Colonic mucosa (tissue), 4 donors: ENCODE data around the gene CPNE2. TPM values are rescaled to one million over a fixed set of nuclear protein-coding genes. Genes with fewer than 3 reads are reported as not detected.
"Not testable (repeated sequence)": the region's sequence is repeated elsewhere in the genome, so short reads cannot be mapped to it uniquely, and the experiment has no call there.

Source experiments
- DNase-seq: peaks from one replicate; pipeline ENCODE4 v3.0.0-alpha.2; 2020
- H3K27ac ChIP-seq: fragments of 200-600 bp; one replicate; pipeline ENCODE4 v1.8.0; 2021
- H3K27me3 ChIP-seq: fragments of 200-600 bp; one replicate; pipeline ENCODE4 v1.8.0; 2021
- H3K36me3 ChIP-seq: fragments of 200-600 bp; one replicate; pipeline ENCODE4 v1.8.0; 2021
- H3K4me1 ChIP-seq: fragments of 200-600 bp; one replicate; pipeline ENCODE4 v1.8.0; 2021; ENCODE audit warnings: mild to moderate bottlenecking
- H3K4me3 ChIP-seq: fragments of 200-600 bp; one replicate; pipeline ENCODE4 v1.8.0; 2021
- H3K9ac ChIP-seq, 2 donors: one replicate each; pipeline ENCODE4 v1.7.0; 2013; ENCODE audit warnings: control low read depth in 2 of 2, low read depth in 2 of 2, low read length in 2 of 2
- H3K9me3 ChIP-seq: fragments of 200-600 bp; one replicate; pipeline ENCODE4 v1.8.0; 2021
- CTCF ChIP-seq: fragments of 200-600 bp; IDR thresholded peaks from one replicate; pipeline ENCODE4 v1.8.0; 2022; ENCODE audit warnings: antibody characterized with exemption, mild to moderate bottlenecking
- intact Hi-C: fragments of 100-400 bp; cut with DNase I; formaldehyde crosslinking; loops from one replicate; pipeline ENCODE4 v1.14.1; 2022
- total RNA-seq, 2 donors: library from RNA; stranded (reverse); fragmentation: NEBNext Ultra II Directional in 1 of 2; extraction: Animal tissue kit (Norgen Biotek cat#: 25700) in 1 of 2; gene quantifications; one replicate each; pipeline ENCODE4 v1.2.1, GENCODE V29; 2021
- donor health status: healthy.
- donor health status: DM: no; HTN: no; CAD: no.
- donor health status: DM: no; HTN: no; CAD: no.

The CPNE2 gene
- total RNA-seq, 2 donors from 2014 or later, result 38.6 to 53.3 TPM

- H3K36me3 ChIP-seq, result no peaks in the 10 kb centered on the region
- no peak for DNase-seq
- TF ChIP-seq CTCF, result no peak
- H3K27me3 ChIP-seq, result no peaks in the 10 kb centered on the region
- H3K9ac ChIP-seq, result no peak overlapping the region
- no peak overlapping the region for H3K27ac ChIP-seq
- no peaks in the 10 kb centered on the region for H3K9me3 ChIP-seq
- H3K4me3 ChIP-seq, result no peak overlapping the region
- H3K4me1 ChIP-seq, result no peaks in the 10 kb centered on the region
- intact Hi-C loops, result no loop called here
These were observed 22.0 kb upstream of the CPNE2 start for GRCh38 chr16:57070424-57070823.

GRCh38 chr16:57071081-57071732, 21.2 kb upstream of the CPNE2 start:
- H3K4me3 ChIP-seq, H3K27me3 ChIP-seq, H3K9me3 ChIP-seq, H3K36me3 ChIP-seq, DNase-seq, H3K9ac ChIP-seq, intact Hi-C loops, H3K27ac ChIP-seq, H3K4me1 ChIP-seq: not testable (repeated sequence)

- Histone ChIP-seq H3K27me3 (no peaks in the 10 kb centered on the region), H3K9me3 (no peaks in the 10 kb centered on the region), H3K36me3 (no peaks in the 10 kb centered on the region), H3K4me1 (no peaks in the 10 kb centered on the region), H3K4me3 (no peak overlapping the region), H3K9ac (no peak overlapping the region), H3K27ac (no peak overlapping the region)
- DNase-seq, result no peak
- intact Hi-C loops, result no loop called here
- TF ChIP-seq CTCF, result no peak
These were observed 20.4 kb upstream of the CPNE2 start for GRCh38 chr16:57071831-57072582.

- no peaks in the 10 kb centered on the region for H3K4me1 ChIP-seq
- no peak overlapping the region for H3K27ac ChIP-seq
- intact Hi-C loops, result no loop called here
- H3K9ac ChIP-seq, result no peak overlapping the region
- no peaks in the 10 kb centered on the region for H3K9me3 ChIP-seq
- H3K4me3 ChIP-seq, result no peak overlapping the region
- no peak for TF ChIP-seq CTCF
- no peaks in the 10 kb centered on the region for H3K27me3 ChIP-seq
- no peak for DNase-seq
- no peaks in the 10 kb centered on the region for H3K36me3 ChIP-seq
These were observed 19.6 kb upstream of the CPNE2 start for GRCh38 chr16:57072616-57073275.

- Histone ChIP-seq H3K4me3 (no peak overlapping the region), H3K9me3 (no peaks in the 10 kb centered on the region), H3K4me1 (no peaks in the 10 kb centered on the region), H3K36me3 (peaks cover 3% of the 10 kb centered on the region), H3K9ac (no peak overlapping the region), H3K27ac (no peak overlapping the region), H3K27me3 (no peaks in the 10 kb centered on the region)
- no peak for TF ChIP-seq CTCF
- no peak for DNase-seq
- intact Hi-C loops, result no loop called here
These were observed 14.7 kb upstream of the CPNE2 start for GRCh38 chr16:57077714-57078113.
